ENCODE data around the gene IDNK. TPM values are rescaled to one million over a fixed set of nuclear protein-coding genes. Genes with fewer than 3 reads are reported as not detected.

IDNK gene
- total RNA-seq, 1 experiment from 2014 or later: 3.3 TPM

GRCh38 chr9:83629433-83630104 lies 6.6 kb downstream of the IDNK start:
- no peak for TF ChIP-seq CTCF (IDR thresholded peaks at IDR 0.05 in 2 of 3, conservative IDR thresholded peaks at IDR 0.05 in 1 of 3; ENCODE audit: borderline replicate concordance in 1 of 3, insufficient read depth in 1 of 3, low read depth in 2 of 3, low read length in 2 of 3)
- TF ChIP-seq SRF (IDR thresholded peaks at IDR 0.05; ENCODE audit: low read depth): no peak
- TF ChIP-seq CBX3 (IDR thresholded peaks at IDR 0.05; ENCODE audit: low read depth): no peak
- TF ChIP-seq JUND (IDR thresholded peaks at IDR 0.05): no peak
- TF ChIP-seq CEBPB (IDR thresholded peaks at IDR 0.05; ENCODE audit: low read depth): no peak
- no peak for TF ChIP-seq ELF1 (IDR thresholded peaks at IDR 0.05; ENCODE audit: borderline replicate concordance, low read depth)
- TF ChIP-seq POLR2A (IDR thresholded peaks at IDR 0.05; ENCODE audit: borderline replicate concordance, extremely low read depth, insufficient read depth, insufficient read length): no peak
- no peak for TF ChIP-seq EZH2 (IDR thresholded peaks at IDR 0.05)
- ATAC-seq: no peak
- POLR2A ChIA-PET: no interaction called here
- Histone ChIP-seq H3K27me3 (ENCODE audit: insufficient read depth, low read length) (no peaks in the 10 kb centered on the region), H3K4me2 (ENCODE audit: low read length) (no peak overlapping the region), H3K27ac (ENCODE audit: low read depth, low read length) (no peak overlapping the region), H3K4me1 (ENCODE audit: control insufficient read depth in 1 of 2, insufficient read depth in 2 of 2, low read length in 2 of 2) (no peaks in the 10 kb centered on the region), H3K9me2 (ENCODE audit: insufficient read depth) (no peaks in the 10 kb centered on the region), H3K79me2 (ENCODE audit: insufficient read depth, low read length) (no peaks in the 10 kb centered on the region), H3K36me3 (ENCODE audit: control insufficient read depth in 1 of 2, insufficient read depth in 2 of 2, low read length in 2 of 2) (0 out of 4 replicates have a peak, but pooled peaks cover 0 to 3% of the 10 kb centered on the region in 2 experiments), H4K20me1 (ENCODE audit: insufficient read depth) (peaks cover 2% of the 10 kb centered on the region; the same call in 1 of the 2 replicates), H2AFZ (ENCODE audit: low read depth, low read length, poor library complexity, severe bottlenecking) (no peak overlapping the region), H3K9ac (ENCODE audit: low read length) (no peak overlapping the region), H3K9me3 (ENCODE audit: control insufficient read depth in 1 of 2, insufficient read depth in 1 of 2, low read depth in 1 of 2, low read length in 2 of 2) (no peaks in the 10 kb centered on the region), H3K4me3 (replicated peaks in 1 of 2; ENCODE audit: low read depth in 1 of 2, low read length in 2 of 2) (no peak overlapping the region)
- no peak for DNase-seq (ENCODE audit: low read depth, low spot score)
- BruUV-seq (replicated peaks): no TSS peak
- RAD21 ChIA-PET (ENCODE audit: low non-redundant PET in 1 of 2, low total read pairs in 2 of 2, uncharacterized antibody in 2 of 2, unreplicated experiment in 2 of 2): no interaction called here
- CTCF ChIA-PET: interaction anchor here (1.0 kb wide), 1 partner anchor 9 kb away, joined by 3 read pairs; no protein-coding TSS in a partner anchor
- intact Hi-C loops (cut with micrococcal nuclease): loop anchor here (10.0 kb wide), 2 partner anchors 185 to 295 kb away; partner anchors contain the start of gene GKAP1

All from HCT116 (cell line).